ENCODE measurements around the gene ARHGEF38.

ARHGEF38 gene

DNA sequence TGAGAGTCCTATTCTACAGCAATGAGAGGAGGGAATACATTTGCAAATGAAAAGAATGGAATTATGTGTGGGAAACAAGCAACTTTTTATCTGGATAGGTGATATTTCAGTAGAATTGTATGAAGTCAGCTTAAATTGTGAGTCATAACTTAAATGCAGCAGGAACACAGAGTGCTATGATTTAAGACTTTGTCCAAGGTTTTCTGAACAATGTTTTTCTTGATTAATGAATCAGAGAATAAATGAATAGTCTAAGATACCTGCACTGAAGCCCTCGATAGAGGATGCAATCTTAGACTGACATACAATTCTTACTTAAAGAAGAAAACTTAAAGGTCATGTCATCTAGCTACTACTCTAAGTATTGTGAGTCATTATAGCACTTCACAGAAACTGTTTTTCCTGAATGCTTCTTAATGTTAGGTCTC is 8.0 kb downstream of the ARHGEF38 start:
- TF ChIP-seq FOXP2 (optimal IDR thresholded peaks at IDR 0.05; ENCODE audit: borderline replicate concordance, extremely low read depth, extremely low read length, insufficient read depth) (no peak), POLR2AphosphoS5 (IDR thresholded peaks at IDR 0.05; ENCODE audit: low read depth, low read length) (no peak), SIN3A (IDR thresholded peaks at IDR 0.05; ENCODE audit: borderline replicate concordance, insufficient read depth, low read length) (no peak), TAF1 (IDR thresholded peaks at IDR 0.05; ENCODE audit: borderline replicate concordance, insufficient read depth, low read length) (no peak)
- TF ChIP-seq, protein P1, sequence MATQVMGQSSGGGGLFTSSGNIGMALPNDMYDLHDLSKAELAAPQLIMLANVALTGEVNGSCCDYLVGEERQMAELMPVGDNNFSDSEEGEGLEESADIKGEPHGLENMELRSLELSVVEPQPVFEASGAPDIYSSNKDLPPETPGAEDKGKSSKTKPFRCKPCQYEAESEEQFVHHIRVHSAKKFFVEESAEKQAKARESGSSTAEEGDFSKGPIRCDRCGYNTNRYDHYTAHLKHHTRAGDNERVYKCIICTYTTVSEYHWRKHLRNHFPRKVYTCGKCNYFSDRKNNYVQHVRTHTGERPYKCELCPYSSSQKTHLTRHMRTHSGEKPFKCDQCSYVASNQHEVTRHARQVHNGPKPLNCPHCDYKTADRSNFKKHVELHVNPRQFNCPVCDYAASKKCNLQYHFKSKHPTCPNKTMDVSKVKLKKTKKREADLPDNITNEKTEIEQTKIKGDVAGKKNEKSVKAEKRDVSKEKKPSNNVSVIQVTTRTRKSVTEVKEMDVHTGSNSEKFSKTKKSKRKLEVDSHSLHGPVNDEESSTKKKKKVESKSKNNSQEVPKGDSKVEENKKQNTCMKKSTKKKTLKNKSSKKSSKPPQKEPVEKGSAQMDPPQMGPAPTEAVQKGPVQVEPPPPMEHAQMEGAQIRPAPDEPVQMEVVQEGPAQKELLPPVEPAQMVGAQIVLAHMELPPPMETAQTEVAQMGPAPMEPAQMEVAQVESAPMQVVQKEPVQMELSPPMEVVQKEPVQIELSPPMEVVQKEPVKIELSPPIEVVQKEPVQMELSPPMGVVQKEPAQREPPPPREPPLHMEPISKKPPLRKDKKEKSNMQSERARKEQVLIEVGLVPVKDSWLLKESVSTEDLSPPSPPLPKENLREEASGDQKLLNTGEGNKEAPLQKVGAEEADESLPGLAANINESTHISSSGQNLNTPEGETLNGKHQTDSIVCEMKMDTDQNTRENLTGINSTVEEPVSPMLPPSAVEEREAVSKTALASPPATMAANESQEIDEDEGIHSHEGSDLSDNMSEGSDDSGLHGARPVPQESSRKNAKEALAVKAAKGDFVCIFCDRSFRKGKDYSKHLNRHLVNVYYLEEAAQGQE (IDR thresholded peaks at IDR 0.05; ENCODE audit: insufficient read depth in 1 of 2, low read depth in 2 of 2, low read length in 2 of 2): no peak

DNA sequence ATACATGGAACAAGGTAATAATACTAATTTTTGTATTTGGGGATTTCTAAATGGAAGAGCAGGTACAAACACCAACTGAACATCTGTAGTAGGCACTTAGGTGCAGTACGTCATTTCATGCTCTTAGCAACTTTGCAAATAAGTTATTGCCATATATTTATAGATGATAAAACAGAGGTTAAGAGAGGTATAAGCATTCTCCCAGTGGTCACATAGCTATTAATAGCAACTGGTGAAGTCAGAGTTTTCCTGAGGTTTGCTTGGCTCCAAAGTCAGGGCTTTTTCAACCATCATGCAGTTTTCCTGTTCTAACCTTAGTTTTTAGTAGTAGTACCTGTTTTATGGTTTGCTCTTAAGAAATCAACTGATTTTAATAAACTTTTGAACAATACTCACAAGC is 10.9 kb downstream of the ARHGEF38 start:
- no peak for TF ChIP-seq FOXP2 (optimal IDR thresholded peaks at IDR 0.05; ENCODE audit: borderline replicate concordance, extremely low read depth, extremely low read length, insufficient read depth)
- TF ChIP-seq, protein P1 (IDR thresholded peaks at IDR 0.05; ENCODE audit: insufficient read depth in 1 of 2, low read depth in 2 of 2, low read length in 2 of 2): no peak
- no peak for TF ChIP-seq TAF1 (IDR thresholded peaks at IDR 0.05; ENCODE audit: borderline replicate concordance, insufficient read depth, low read length)
- no peak for TF ChIP-seq POLR2AphosphoS5 (IDR thresholded peaks at IDR 0.05; ENCODE audit: low read depth, low read length)
- TF ChIP-seq SIN3A (IDR thresholded peaks at IDR 0.05; ENCODE audit: borderline replicate concordance, insufficient read depth, low read length): no peak

DNA sequence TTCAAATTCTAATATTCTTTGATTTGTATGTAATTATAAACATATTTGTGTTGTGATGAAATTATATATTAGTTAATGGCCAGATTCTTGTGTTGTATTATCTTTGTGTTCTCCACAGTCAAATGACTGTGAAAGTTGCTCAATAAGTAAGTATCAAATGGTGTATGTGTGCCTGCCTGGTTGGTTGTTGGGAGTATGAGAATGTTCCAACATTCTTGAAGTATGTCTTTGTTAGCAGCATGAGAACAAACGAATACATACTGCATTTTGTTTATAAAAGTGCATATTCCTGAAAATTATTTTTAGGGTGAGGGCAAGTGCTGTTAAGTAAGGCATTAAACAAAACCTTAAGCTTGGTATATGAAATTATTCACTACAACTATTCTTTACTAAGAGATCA is 16.2 kb downstream of the ARHGEF38 start:
- TF ChIP-seq POLR2AphosphoS5 (IDR thresholded peaks at IDR 0.05; ENCODE audit: low read depth, low read length) (no peak), SIN3A (IDR thresholded peaks at IDR 0.05; ENCODE audit: borderline replicate concordance, insufficient read depth, low read length) (no peak), FOXP2 (optimal IDR thresholded peaks at IDR 0.05; ENCODE audit: borderline replicate concordance, extremely low read depth, extremely low read length, insufficient read depth) (no peak), TAF1 (IDR thresholded peaks at IDR 0.05; ENCODE audit: borderline replicate concordance, insufficient read depth, low read length) (no peak)
- TF ChIP-seq, protein P1 (IDR thresholded peaks at IDR 0.05; ENCODE audit: insufficient read depth in 1 of 2, low read depth in 2 of 2, low read length in 2 of 2): no peak

DNA sequence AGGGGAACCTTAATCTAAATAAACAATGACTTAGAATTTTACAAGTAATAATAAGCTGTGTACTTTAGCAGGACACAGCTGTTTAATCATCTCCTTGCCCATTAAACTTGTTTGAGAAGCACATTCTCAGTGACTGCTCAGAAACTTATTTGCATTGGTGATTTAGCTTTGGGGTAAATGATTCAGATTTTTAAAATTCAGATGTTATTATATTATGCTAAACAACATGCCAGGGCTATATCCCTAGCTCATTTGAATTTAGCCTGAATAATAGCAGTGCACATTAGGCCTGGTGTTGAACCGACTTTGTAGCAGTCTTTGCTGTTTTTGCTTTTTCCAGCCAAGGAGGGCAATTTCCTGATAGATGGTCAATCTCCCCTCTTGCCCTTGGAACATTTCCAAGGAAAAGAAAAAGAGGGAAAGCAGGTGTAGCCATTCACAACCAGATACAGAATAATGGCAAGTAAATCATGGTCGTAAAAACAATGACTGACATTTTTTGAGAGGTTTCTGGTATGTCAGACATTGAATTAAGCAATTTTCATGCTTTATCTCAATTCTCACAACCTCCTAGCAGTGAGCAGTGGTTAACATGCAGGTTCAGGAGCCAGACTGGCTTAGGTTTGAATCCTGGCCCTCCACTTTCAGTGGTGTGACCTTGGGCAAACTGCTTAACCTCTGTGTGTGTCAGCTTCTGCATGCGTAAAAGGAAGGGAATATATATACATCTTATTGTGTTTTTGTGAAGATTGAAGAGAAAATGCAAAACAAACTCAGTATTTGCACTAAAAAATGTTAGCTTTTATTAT is 16.8 kb downstream of the ARHGEF38 start:
- TF ChIP-seq POLR2AphosphoS5 (IDR thresholded peaks at IDR 0.05; ENCODE audit: low read depth, low read length) (no peak), TAF1 (IDR thresholded peaks at IDR 0.05; ENCODE audit: borderline replicate concordance, insufficient read depth, low read length) (no peak), FOXP2 (optimal IDR thresholded peaks at IDR 0.05; ENCODE audit: borderline replicate concordance, extremely low read depth, extremely low read length, insufficient read depth) (no peak), SIN3A (IDR thresholded peaks at IDR 0.05; ENCODE audit: borderline replicate concordance, insufficient read depth, low read length) (no peak)
- TF ChIP-seq, protein P1 (IDR thresholded peaks at IDR 0.05; ENCODE audit: insufficient read depth in 1 of 2, low read depth in 2 of 2, low read length in 2 of 2): no peak
